ENCODE results near the gene ARID5B.

The ARID5B gene

DNA sequence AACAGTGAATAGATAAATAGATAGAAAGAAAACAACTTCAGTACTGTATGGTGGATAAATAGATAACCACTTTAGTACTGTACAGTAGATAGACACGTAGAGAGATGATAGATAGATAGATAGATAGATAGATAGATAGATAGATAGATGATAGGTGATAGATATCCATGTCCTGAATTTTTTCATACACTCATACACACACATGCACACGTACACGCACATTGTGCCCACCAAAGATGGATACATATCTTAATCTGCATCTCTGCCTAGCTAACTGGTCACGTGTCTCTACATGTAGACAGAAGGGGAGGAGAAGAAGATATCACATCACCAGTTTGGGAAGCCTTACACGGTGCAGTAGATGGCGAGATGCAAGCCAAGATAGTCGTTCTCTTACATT, 99.2 kb downstream of the ARID5B start:
- H3K4me3 ChIP-seq (ENCODE audit: low read length) = no peak overlapping the region; the same call in 1 of the 2 replicates
- TF ChIP-seq ZNF274 (IDR thresholded peaks at IDR 0.05; ENCODE audit: low read depth, low read length) = no peak

DNA sequence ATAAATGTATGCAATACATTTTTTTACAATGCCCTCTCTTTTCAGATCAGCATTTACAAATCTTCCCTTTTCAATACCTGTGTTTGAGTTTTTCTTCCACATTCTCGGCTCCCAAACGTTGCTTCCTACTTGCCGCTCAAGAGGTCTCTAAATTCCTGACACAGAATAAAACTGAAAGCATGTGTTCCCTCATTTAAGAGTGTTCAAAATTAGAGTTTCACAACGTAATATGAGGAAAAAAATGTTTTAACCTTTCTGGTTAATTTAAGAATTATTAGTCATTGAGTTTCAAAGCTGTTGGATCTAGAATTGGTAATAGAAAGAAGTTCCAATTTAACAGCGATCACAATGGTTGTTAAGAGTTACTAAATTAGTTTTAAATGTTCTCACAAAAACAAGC, 100.4 kb downstream of the ARID5B start:
- TF ChIP-seq ZNF274 (IDR thresholded peaks at IDR 0.05; ENCODE audit: low read depth, low read length) = no peak
- no peak overlapping the region for H3K4me3 ChIP-seq (ENCODE audit: low read length)

DNA sequence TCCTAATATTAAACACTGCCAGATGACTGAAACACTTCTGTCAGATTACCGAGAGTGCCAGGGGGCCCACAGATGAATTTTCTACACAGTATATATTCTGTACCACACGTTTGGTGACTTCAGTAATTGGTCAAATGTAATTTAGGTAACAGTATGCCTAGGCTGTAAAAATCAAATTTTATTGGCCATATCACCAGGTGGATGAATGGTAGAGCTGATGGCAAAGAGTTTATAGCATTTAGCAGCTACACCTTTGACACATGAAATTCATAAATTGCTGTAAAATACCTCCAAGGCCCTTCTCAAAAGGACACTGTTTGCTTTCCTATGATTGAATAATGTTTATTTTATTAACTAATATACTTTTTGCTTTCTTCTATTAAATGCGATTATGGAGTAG, 101.3 kb downstream of the ARID5B start:
- TF ChIP-seq ZNF274 (IDR thresholded peaks at IDR 0.05; ENCODE audit: low read depth, low read length) = no peak
- no peak overlapping the region for H3K4me3 ChIP-seq (ENCODE audit: low read length)

DNA sequence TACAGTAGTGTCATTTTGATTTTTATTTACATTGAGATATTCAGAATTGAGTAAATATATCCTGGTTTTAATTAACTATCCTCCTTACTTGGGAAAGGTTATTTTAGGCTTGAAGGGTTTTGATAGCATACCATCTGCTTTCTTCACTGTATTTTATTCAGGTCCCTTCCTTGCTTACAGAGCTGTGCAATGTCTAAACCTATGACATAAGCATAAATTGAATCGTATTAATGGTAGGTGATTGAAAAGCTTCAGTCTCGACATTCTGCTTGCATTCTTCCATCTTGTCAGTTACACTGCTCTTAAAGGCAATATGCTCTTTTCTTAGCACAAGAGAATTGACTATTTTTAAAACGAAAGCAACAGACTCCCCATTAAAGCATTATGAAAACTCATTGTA, 102.5 kb downstream of the ARID5B start:
- no peak overlapping the region for H3K4me3 ChIP-seq (ENCODE audit: low read length)
- TF ChIP-seq ZNF274 (IDR thresholded peaks at IDR 0.05; ENCODE audit: low read depth, low read length) = no peak

DNA sequence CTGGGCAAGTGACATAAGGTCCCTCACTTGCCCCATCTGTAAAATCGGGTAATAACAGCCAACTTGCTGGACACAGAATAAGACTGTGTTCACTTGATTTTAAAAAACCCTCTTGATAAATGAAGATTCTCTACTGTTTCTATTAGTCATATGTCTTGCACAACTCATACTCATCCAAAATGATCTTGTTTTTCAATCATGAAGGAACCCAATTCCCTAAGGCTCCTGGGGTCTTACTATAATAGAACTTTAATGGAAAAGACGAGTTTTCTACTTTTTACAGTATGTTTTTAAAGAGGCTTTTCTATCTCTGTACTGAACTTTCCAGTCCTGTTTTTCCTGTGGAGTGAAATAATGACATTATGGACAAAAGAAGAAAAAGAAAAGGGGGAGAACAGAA, 103.8 kb downstream of the ARID5B start:
- TF ChIP-seq ZNF274 (IDR thresholded peaks at IDR 0.05; ENCODE audit: low read depth, low read length) = no peak
- no peak overlapping the region for H3K4me3 ChIP-seq (ENCODE audit: low read length)

DNA sequence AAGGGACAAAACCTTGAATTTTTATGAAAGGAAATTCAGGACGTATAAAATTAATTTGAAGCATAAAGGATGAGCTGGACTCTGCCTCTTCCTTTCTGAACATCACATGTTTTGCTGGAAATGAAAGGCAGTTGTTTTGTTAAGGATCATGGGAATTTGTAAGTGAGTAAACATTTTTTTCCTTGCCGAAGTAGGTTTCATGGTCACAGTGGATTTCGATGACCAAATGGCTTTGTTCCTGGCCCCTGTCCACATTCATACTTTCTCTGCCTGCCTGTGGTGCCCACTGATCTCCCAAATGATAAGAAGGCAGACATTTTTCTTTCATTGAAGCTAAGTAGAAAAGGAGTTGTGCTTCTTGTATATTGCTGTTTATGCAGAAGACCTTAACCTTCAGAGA, 104.2 kb downstream of the ARID5B start:
- no peak for TF ChIP-seq ZNF274 (IDR thresholded peaks at IDR 0.05; ENCODE audit: low read depth, low read length)
- no peak overlapping the region for H3K4me3 ChIP-seq (ENCODE audit: low read length)

DNA sequence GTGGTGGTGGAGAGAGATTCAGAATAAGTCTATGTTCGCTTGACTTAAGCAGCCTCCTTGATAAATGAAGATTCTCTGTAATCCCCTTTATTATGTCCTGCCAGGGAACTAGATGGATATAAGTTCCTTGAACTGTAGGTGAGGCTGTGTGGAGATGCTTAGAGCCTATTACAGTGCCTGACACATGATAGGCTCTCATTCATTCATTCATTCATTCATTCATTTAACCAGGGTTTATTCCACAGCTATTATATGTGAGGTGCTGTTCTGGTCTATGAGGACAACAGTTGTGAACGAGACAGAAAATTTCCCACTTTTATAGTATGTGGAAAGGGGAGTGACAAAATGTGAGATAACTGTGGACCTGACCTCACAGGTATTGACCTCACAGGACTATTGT, 105.6 kb downstream of the ARID5B start:
- TF ChIP-seq ZNF274 (IDR thresholded peaks at IDR 0.05; ENCODE audit: low read depth, low read length) = no peak
- H3K4me3 ChIP-seq (ENCODE audit: low read length) = no peak overlapping the region

DNA sequence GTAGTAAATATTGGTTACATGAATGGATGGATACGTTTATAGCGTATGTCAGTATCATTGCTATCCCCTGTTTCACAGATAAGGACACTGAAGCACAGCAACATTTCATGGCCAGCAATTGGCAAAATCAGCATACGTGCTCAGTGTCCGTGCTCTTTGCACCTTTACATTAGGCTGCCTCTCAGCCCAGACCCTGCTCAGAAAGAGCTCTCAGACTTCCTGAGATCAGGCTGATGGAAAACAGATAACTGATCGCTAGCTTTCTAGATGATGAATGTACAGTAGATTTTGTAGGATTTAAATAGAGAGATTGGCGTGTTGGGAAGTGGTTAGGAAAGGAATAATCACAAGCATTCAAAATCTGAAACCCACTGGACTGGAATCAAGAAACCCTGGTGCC, 106.7 kb downstream of the ARID5B start:
- no peak for TF ChIP-seq ZNF274 (IDR thresholded peaks at IDR 0.05; ENCODE audit: low read depth, low read length)
- H3K4me3 ChIP-seq (ENCODE audit: low read length) = no peak overlapping the region

DNA sequence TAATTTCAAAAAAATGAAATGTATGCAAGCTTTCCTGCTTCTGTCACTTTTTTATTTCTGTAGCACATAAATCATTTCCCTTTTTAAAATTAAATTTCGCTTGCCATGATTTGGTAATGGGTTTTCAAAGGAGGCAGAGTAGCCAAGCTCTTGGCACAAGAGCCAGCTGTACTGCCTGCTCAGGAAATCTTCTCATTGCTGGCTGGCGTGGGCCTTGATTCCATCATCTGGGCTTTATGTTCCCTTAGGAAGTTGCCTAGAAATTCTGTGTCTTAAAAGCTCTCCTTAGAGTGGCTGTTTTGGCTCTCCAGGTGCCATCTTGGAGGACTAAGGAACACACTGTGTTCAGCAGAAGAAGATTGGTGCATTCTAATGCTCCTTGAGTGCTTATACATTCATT, 107.4 kb downstream of the ARID5B start:
- no peak overlapping the region for H3K4me3 ChIP-seq (ENCODE audit: low read length)
- TF ChIP-seq ZNF274 (IDR thresholded peaks at IDR 0.05; ENCODE audit: low read depth, low read length) = no peak

DNA sequence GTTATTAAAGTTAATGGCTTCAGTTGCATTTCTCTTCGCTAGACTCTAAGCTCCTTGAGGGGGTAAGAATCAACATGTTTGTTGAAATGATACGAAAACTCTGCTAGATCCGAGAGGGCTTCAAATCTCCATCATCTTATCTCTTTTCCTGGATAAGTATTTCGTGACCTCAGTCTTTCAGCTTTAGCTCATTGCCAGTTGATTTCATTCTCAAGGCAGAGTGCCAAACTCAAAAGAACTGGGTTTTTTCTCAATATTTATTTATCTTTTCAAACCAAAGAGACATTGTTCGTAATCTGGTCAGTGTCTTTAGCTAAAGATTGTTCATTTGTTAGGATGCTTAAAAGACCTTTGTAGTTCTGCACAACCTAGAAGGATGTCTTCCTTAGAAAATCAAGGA, 108.9 kb downstream of the ARID5B start:
- no peak for TF ChIP-seq ZNF274 (IDR thresholded peaks at IDR 0.05; ENCODE audit: low read depth, low read length)
- H3K4me3 ChIP-seq (ENCODE audit: low read length) = no peak overlapping the region

DNA sequence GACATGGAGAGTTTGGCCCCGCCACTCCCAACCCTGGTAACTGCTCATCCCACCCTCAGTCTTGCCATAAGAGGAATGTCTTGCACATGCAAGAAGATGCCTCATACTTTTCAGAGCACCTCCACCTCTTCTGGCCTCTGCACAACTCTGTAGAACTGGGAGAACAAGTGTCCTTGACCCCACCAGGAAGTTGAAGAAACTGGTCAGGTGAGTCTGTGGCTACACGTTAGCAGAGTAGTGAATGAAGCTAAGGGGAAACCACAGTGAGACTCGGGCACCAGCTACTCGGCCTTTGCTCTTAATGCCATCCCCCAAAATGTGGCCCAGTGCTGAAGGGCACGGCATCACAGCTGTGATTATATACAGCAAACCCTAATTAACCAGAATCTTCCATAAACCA, 110.1 kb downstream of the ARID5B start:
- no peak for TF ChIP-seq ZNF274 (IDR thresholded peaks at IDR 0.05; ENCODE audit: low read depth, low read length)
- no peak overlapping the region for H3K4me3 ChIP-seq (ENCODE audit: low read length)

DNA sequence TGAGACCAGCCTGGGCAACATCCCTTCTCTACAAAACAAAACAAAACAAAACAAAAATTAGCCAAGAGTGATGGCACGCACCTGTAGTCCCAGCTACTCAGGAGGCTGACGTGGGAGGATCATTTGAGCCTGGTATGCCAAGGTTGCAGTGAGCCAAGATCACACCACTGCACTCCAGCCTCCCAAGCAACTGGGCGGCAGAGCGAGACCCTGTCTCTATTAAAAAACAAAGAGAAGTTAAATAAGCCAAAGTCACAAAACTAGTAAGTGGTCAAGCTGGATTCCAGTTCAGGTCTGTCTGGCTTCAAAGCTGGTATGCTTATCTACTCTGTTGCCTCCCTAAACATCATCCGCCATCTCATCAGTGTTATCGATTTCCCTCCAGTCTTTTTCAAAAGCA, 110.8 kb downstream of the ARID5B start:
- no peak for TF ChIP-seq ZNF274 (IDR thresholded peaks at IDR 0.05; ENCODE audit: low read depth, low read length)
- H3K4me3 ChIP-seq (ENCODE audit: low read length) = no peak overlapping the region

DNA sequence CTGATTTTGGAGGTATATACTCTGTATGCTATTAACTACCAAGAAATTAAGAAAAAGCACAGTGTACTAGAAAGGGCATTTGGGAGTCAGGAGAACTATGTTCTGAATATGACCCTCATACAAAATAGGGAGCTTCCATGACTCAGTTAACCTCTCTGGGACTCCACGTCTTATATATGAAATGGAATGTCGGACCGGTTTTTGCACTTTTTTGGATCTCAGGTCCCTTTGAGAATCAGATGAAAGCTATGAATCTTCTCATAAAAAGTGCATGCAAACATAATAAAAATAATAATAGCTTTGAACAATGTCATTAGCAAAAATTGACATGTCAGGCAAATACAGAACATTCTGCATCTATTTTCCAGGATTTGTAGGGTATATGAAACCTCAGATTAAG, 113.0 kb downstream of the ARID5B start:
- TF ChIP-seq ZNF274 (IDR thresholded peaks at IDR 0.05; ENCODE audit: low read depth, low read length) = no peak
- H3K4me3 ChIP-seq (ENCODE audit: low read length) = no peak overlapping the region

DNA sequence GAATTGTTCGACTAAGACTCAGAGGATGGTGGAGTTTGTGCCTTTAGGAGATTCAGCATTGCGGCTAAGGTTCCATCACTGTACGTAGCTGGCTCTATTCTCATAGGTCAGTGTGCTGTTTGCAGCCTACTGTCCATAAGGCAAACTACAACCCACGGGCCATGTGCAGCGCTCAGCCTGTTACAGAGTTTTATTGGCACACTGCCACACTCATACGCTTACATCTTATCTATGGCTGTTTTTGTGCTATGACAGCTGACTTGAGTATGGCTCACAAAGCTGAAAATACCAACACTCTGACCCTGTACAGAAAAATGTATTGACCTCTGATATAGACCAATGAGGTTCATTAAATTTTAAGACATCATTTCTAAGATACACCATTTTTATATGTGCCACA, 114.5 kb downstream of the ARID5B start:
- no peak for TF ChIP-seq ZNF274 (IDR thresholded peaks at IDR 0.05; ENCODE audit: low read depth, low read length)
- H3K4me3 ChIP-seq (ENCODE audit: low read length) = no peak overlapping the region

DNA sequence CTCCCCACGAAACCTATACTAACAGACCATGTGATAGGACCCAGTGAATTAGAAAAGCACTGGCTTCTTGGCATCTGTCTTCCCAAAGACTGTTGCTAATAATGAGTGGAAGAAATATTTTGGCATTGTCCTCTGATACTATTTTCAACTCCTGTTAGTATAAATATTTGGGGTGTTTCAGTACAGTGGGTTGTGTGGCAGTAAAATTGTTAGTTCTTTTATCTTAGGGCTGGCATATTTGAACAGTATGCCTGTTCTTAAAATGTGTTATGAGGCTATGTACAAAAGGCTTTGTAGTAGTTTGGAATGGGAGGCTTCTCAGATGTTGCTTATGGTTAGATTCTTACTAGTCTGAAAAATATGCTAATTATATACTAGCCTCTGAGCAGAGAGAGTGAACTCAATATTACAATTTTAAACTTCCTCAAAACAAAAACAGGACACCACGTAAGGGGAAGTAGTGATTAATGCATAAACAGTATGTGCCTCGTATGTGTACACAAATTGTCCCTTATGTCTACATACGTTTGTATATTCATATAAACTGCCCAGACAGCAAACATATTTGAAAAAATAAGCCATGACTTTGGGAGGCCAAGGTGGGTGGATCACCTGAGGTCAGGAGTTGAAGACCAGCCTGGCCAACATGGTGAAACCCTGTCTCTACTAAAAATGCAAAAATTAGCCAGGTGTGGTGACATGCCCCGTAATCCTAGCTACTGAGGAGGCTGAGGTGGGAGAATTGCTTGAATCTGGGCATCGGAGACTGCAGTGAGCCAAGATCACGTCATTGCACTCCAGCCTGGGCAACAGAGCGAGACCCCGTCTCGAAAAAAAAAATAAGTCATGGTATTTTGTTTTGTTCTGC, 115.4 kb downstream of the ARID5B start:
- no peak overlapping the region; the same call in 1 of the 2 replicates for H3K4me3 ChIP-seq (ENCODE audit: low read length)
- TF ChIP-seq ZNF274 (IDR thresholded peaks at IDR 0.05; ENCODE audit: low read depth, low read length) = no peak

DNA sequence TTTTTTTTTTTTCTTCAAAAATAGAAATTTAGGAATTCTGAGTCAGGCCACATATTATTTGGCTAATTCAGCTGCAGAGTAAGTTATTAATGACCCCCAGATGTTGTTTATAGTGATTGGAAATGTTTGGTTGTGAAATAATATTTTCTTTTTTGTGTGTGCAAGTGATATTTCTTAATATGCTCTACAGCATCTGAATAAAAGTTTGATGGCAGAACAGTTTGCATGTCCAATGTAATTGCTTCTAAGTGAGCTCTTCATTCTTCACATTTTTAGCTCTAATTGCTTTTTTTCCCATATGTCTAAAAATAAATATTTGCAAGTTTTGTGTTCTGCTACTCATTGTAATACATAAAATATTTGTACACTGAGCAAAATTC, 116.0 kb downstream of the ARID5B start:
- no peak for TF ChIP-seq ZNF274 (IDR thresholded peaks at IDR 0.05; ENCODE audit: low read depth, low read length)

More for the DNA sequence above, 116.0 kb downstream of the ARID5B start:
- H3K4me3 ChIP-seq (ENCODE audit: low read length) = no peak overlapping the region

Measured in GM08714 (cell line).